Measurements from ENCODE around the gene EGFR. TPM values are rescaled to one million over a fixed set of nuclear protein-coding genes. Genes with fewer than 3 reads are reported as not detected.

EGFR gene
- polyA plus RNA-seq, 1 experiment, result 62.6 TPM

- H3K9me3 ChIP-seq (ENCODE audit: control insufficient read depth, insufficient read depth, low read length), result no peaks in the 10 kb centered on the region; the same call in 1 of the 2 replicates
- peak overlapping the region; percentile 47 for H3K27ac ChIP-seq (ENCODE audit: low read depth, low read length)
- H3K27me3 ChIP-seq (ENCODE audit: control insufficient read depth, insufficient read depth, low read length), result peaks cover 3% of the 10 kb centered on the region
- H3K4me3 ChIP-seq (ENCODE audit: low read depth, low read length), result peak overlapping the region; percentile 70
- DNase-seq (ENCODE audit: low read depth, low spot score), result no peak
- ChIA-PET CTCF (interaction anchor here (0.5 to 5.7 kb wide), 110 partner anchors 9 to 511 kb away, joined by 3 to 360 read pairs (median 6); partner anchors contain the start of genes EGFR and SEC61G), POLR2A (interaction anchor here (0.6 to 1.9 kb wide), 13 partner anchors 40 to 508 kb away, joined by 3 to 9 read pairs (median 4); partner anchors contain the start of genes EGFR and SEC61G)
- TF ChIP-seq CTCF (IDR thresholded peaks at IDR 0.05; ENCODE audit: low read depth, low read length), result peak; percentile 76
These were observed 236.0 kb downstream of the EGFR start for GRCh38 chr7:55254596-55255495.

- peak; percentile 32 for DNase-seq (ENCODE audit: low read depth, low spot score)
- TF ChIP-seq CTCF (IDR thresholded peaks at IDR 0.05; ENCODE audit: low read depth, low read length), result peak; percentile 80
- Histone ChIP-seq H3K27me3 (ENCODE audit: control insufficient read depth, insufficient read depth, low read length) (peaks cover 3% of the 10 kb centered on the region), H3K4me3 (ENCODE audit: low read depth, low read length) (peak overlapping the region; percentile 70), H3K27ac (ENCODE audit: low read depth, low read length) (peak overlapping the region; percentile 47), H3K9me3 (ENCODE audit: control insufficient read depth, insufficient read depth, low read length) (no peaks in the 10 kb centered on the region; the same call in 1 of the 2 replicates)
- POLR2A ChIA-PET, result interaction anchor here (0.7 to 1.9 kb wide), 9 partner anchors 41 to 509 kb away, joined by 3 to 7 read pairs (median 4); partner anchors contain the start of genes EGFR and SEC61G
- CTCF ChIA-PET, result interaction anchor here (0.6 to 5.7 kb wide), 102 partner anchors 10 to 512 kb away, joined by 3 to 360 read pairs (median 6); partner anchors contain the start of genes EGFR and SEC61G
These were observed 237.0 kb downstream of the EGFR start for GRCh38 chr7:55255496-55256445.

GRCh38 chr7:55258631-55259030 is 239.8 kb downstream of the EGFR start:
- CTCF ChIA-PET, result interaction anchor here (1.0 to 3.0 kb wide), 4 partner anchors 12 to 494 kb away, joined by 3 to 31 read pairs (median 6); no protein-coding TSS in a partner anchor

GRCh38 chr7:55260171-55260570 is 241.4 kb downstream of the EGFR start:
- H3K4me3 ChIP-seq (ENCODE audit: low read depth, low read length), result no peak overlapping the region
- peaks cover 10% of the 10 kb centered on the region for H3K27me3 ChIP-seq (ENCODE audit: control insufficient read depth, insufficient read depth, low read length)
- ChIA-PET CTCF (interaction anchor here (3.0 kb wide), 1 partner anchor 486 kb away, joined by 31 read pairs; no protein-coding TSS in a partner anchor), POLR2A (no interaction called here)
- TF ChIP-seq CTCF (IDR thresholded peaks at IDR 0.05; ENCODE audit: low read depth, low read length), result no peak
- no peak overlapping the region for H3K27ac ChIP-seq (ENCODE audit: low read depth, low read length)
- DNase-seq (ENCODE audit: low read depth, low spot score), result no peak
- H3K9me3 ChIP-seq (ENCODE audit: control insufficient read depth, insufficient read depth, low read length), result peaks cover 3% of the 10 kb centered on the region; the same call in 1 of the 2 replicates

More at GRCh38 chr7:55258631-55259030, 239.8 kb downstream of the EGFR start:
- H3K27ac ChIP-seq (ENCODE audit: low read depth, low read length), result no peak overlapping the region
- H3K27me3 ChIP-seq (ENCODE audit: control insufficient read depth, insufficient read depth, low read length), result peaks cover 7% of the 10 kb centered on the region
- peaks cover 3% of the 10 kb centered on the region for H3K9me3 ChIP-seq (ENCODE audit: control insufficient read depth, insufficient read depth, low read length)
- POLR2A ChIA-PET, result no interaction called here
- no peak overlapping the region for H3K4me3 ChIP-seq (ENCODE audit: low read depth, low read length)
- no peak for TF ChIP-seq CTCF (IDR thresholded peaks at IDR 0.05; ENCODE audit: low read depth, low read length)
- DNase-seq (ENCODE audit: low read depth, low spot score), result no peak
